NCI-H146 treated with DMSO at 0.1 percent for 48 hours (cell line): ENCODE measurements around the gene RIOK2.
"Not testable (repeated sequence)": the region's sequence is repeated elsewhere in the genome, so short reads cannot be mapped to it uniquely, and the experiment has no call there.

ENCODE experiments used
- DNase-seq: peaks from one replicate; lab custom pipeline; 2025; ENCODE audit not compliant: unreplicated experiment; lab: John Stamatoyannopoulos, UW

Gene RIOK2

GRCh38 chr5:97171703-97172102 is 11.3 kb downstream of the RIOK2 start:
- no peak for DNase-seq

GRCh38 chr5:97167435-97167834 is 15.6 kb downstream of the RIOK2 start:
- no peak for DNase-seq

GRCh38 chr5:97165726-97166125 is 17.3 kb downstream of the RIOK2 start:
- DNase-seq, result no peak

- no peak for DNase-seq
Measured at GRCh38 chr5:97164846-97165245, 18.2 kb downstream of the RIOK2 start.

DNA sequence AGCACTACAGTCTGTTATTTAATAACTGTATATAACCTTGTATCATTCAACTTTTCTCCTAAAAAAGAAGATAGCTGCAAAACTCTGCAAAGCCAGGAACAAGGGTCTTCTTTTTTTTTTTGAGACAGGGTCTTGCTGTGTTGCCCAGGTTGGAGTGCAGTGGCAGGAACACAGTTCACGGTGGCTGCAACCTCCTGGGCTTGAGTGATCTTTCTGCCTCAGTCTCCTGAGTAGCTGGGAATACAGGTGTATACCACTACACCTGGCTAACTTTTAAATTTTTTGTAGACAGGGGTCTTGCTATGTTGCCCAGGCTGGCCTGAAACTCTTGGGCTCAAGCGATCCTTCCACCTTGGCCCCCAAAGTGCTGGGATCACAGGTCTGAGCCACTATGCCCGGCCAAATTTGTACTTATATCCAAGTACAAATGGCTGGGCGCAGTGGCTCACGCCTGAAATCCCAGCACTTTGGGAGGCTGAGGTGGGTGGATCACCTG is 19.2 kb downstream of the RIOK2 start:
- DNase-seq, result no peak

GRCh38 chr5:97163360-97163764 is 19.7 kb downstream of the RIOK2 start:
- DNase-seq, result no peak

GRCh38 chr5:97162045-97162444 is 21.0 kb downstream of the RIOK2 start:
- DNase-seq, result peak; percentile 46

- no peak for DNase-seq
Measured at GRCh38 chr5:97157689-97158088, 25.4 kb downstream of the RIOK2 start.

DNA sequence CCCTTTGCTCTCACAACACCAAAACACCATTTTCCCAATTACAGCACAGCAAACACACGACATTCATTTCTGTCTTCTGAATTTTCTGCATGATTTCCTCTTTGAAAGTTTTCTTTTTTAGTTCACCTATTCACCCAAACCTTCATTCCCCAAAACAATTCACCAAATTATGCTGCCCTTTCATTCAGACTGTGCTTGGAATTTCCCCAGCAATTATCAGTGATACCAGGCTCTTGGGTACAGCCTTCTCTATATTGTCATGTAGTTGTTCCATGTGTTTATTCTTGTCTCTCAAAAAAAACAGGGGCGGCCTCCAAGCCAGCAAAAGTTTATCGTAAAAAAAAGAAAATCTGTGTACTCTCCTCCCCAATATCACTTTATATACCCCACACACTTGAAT is 31.7 kb downstream of the RIOK2 start:
- no peak for DNase-seq

GRCh38 chr5:97150401-97150800 is 32.6 kb downstream of the RIOK2 start:
- DNase-seq, result no peak

GRCh38 chr5:97149709-97150108 is 33.3 kb downstream of the RIOK2 start:
- no peak for DNase-seq

DNA sequence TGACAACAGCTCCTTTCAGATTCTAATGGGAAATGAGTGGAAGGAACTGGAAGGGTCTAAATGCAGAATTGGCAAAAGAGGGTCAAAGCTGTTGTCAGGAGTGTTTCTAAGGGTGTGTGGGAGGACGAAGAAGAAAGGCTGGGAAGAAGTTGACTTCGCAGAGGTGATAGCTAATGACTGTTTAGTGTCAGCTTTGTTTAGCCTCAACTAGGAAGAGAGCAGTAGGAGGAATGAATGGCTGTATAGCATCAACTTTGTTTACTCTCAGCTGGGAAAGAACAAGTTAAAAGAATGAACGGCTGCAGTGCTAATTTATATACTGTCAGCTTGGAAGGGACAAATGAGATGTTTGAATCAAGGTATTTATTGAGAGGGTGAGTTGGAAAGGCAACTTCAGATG is 34.8 kb downstream of the RIOK2 start:
- DNase-seq, result no peak

DNA sequence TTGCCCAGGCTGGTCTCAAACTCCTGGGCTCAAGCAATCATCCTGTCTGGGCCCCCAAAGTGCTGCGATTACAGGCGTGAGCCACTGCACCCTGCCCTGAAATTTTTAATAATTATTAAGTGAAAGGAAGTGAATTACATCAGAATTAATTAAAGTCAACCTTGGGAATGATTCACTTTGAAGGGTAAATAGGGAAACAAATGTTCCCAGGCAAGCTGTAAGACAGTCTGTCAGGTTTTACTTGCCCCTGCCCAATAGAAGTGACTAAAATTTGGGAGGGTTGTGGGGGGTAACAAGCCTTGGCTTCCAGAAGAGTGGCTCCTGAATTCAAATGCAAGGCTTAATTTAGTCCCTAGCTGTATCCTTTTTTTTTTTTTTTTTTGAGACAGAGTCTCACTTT is 39.3 kb downstream of the RIOK2 start:
- no peak for DNase-seq

DNA sequence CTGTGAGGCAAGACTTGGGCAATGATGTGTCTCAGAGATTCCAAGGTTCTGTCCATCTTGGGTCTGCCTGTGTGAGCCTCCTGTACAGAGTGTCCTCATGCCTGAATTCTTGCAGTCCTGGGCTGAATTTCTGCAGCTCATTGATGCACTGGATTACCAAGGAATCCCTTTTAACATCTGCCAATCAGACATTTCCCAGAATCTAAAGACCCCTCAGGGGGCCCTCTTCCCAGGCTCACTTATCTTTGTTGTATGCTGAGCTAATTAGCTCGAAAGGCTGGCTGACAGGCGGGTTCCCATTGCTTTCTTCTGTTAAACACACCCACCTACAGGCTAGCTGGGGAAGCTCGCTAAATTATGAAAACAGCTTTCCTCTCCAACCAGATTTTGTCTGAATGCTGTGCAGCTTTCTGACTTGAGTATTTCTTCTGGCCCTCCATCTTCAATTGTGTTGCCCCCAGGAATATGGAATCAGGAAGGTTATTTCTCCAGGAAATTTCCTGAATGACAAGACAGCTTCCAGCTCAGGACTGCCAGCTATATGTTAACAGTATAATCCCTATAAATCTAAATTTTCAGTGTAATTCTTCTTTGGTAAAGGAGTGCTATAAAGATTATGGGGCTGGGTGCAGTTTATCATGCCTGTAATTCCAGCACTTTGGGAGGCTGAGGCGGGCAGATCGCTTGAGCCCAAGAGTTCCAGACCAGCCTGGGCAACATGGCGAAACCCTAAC is 40.4 kb downstream of the RIOK2 start, which contains the start of gene LIX1:
TSS of gene LIX1 (minus strand) at position 91 of the 734 bp plus-strand sequence. CDS start at position 56, 35 bp downstream.
- DNase-seq, result peak; percentile 39

GRCh38 chr5:97141539-97141938 is 41.5 kb downstream of the RIOK2 start:
- DNase-seq, result no peak

DNA sequence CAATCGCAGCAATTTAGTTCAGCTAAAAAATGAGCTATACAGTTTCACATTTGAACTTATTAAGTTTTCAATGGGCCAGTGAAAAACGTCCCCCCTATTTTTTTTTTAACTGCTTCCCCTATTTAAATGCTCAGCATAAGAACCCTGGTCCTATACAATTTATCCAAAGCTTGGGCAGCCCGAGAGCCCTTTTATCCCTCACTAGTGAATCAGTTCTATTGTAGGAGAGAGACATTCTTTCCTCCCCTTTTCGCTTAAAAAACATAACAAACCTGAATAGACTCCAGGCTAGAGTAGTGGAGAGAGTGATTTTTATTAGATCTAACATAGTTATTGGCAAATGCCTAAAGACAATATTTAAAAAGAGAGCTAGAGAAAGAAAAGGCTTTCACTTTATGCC is 42.0 kb downstream of the RIOK2 start:
- no peak for DNase-seq

- not testable (repeated sequence) for DNase-seq
Measured at GRCh38 chr5:97140250-97140649, 42.8 kb downstream of the RIOK2 start.

DNA sequence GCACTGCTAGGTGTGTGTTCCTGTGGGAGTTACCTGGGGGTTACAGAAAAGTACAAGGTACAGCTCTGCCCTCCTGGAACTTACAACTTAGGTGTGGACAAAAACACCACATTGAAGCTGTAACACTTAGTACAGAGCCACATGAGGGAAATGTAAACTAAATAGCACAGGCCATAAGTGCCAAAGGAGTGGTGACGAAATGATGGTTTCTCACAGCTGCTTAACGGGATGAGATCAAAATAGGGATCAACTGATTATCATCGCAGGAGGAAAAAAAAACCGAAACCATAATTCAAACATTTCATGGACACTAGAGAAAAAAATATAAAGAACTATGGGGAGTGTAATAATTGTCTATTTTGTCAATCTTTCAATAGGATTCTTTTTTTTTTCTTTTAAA is 46.6 kb downstream of the RIOK2 start:
- DNase-seq, result no peak

DNA sequence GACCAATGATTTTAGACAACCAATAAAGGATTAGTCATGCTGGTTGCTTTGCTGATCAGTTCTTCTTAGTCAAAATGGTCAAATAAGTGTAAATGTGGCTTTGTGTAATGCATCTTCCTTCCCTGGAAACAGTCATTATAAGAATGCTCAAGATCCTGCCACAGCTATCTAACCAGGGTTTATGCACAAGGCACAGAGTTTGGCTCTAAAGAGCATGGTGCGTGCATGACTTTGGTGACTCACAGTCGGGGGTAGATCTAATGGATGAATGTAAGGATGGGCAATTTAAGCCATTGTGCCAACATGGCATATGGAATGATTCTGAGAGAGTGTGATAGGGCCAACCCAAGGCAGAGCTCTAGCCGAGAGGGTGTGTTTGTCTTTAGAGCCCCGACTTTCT is 47.2 kb downstream of the RIOK2 start:
- no peak for DNase-seq

DNA sequence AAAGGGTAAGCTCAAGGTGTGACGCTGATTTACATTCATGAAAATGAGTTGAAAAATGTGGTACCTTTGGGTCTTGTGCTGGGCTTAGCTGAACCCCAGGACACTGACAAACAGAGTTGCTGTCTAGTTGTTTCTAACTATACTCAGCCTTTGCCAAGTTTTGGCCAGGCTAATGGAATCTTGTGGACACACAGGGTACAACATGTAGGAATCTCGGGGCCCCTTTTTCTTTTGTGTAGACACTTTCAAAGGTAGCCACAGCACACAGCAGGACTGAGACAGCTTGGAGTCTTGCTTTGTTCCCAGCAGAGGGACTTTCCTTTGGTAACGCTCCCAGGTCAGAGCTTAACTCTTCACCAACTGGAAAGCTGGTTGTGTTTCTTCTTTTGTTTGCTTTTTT is 48.4 kb downstream of the RIOK2 start:
- DNase-seq, result no peak

- no peak for DNase-seq
Measured at GRCh38 chr5:97133101-97133500, 49.9 kb downstream of the RIOK2 start.

- no peak for DNase-seq
Measured at GRCh38 chr5:97131921-97132320, 51.1 kb downstream of the RIOK2 start.

GRCh38 chr5:97131139-97131710 is 51.8 kb downstream of the RIOK2 start:
- DNase-seq, result no peak
